CD14-positive monocyte (primary cell): ENCODE measurements around the gene HS6ST1. TPM values are rescaled to one million over a fixed set of nuclear protein-coding genes. Genes with fewer than 3 reads are reported as not detected.

Experiments
- DNase-seq, 3 donors: peaks; one replicate each; pipeline ENCODE4 v3.0.0-alpha.2; 2011 to 2022
- H2AFZ ChIP-seq: 2 replicates; pipeline ENCODE4 v1.6.0; 2012; ENCODE audit warnings: mild to moderate bottlenecking, low read depth, low read length, inconsistent platforms; ENCODE audit not compliant: insufficient read depth, poor library complexity, severe bottlenecking
- H3K27ac ChIP-seq, 2 donors: 1 replicate in 1 of 2; 2 replicates in 1 of 2; pipeline ENCODE4 v1.5.1; 2012 to 2013; ENCODE audit warnings: low read length in 2 of 2, control low read depth in 1 of 2, inconsistent platforms in 1 of 2, low read depth in 1 of 2, mild to moderate bottlenecking in 1 of 2
- H3K27me3 ChIP-seq, 2 donors: one replicate each; pipeline versions ENCODE4 v1.6.0 to v1.6.1; 2011 to 2013; ENCODE audit warnings: low read length in 2 of 2; ENCODE audit not compliant: control insufficient read depth in 2 of 2, insufficient read depth in 2 of 2
- H3K36me3 ChIP-seq, 2 donors: replicated peaks in 1 of 2; 1 replicate in 1 of 2; 2 replicates in 1 of 2; pipeline versions ENCODE4 v1.5.1 to v1.6.1; 2012 to 2013; ENCODE audit warnings: low read length in 2 of 2, control low read depth in 1 of 2, inconsistent platforms in 1 of 2, mild to moderate bottlenecking in 1 of 2; ENCODE audit not compliant: insufficient read depth in 2 of 2, control insufficient read depth in 1 of 2
- H3K4me1 ChIP-seq, 2 donors: 1 replicate in 1 of 2; 2 replicates in 1 of 2; pipeline versions ENCODE4 v1.5.1 to v1.6.1; 2012 to 2013; ENCODE audit warnings: low read length in 2 of 2, control low read depth in 1 of 2, inconsistent platforms in 1 of 2, mild to moderate bottlenecking in 1 of 2, moderate library complexity in 1 of 2; ENCODE audit not compliant: insufficient read depth in 2 of 2, control insufficient read depth in 1 of 2
- H3K4me2 ChIP-seq: replicated peaks from 2 replicates; pipeline ENCODE3; 2012; ENCODE audit warnings: low read length, moderate library complexity, mild to moderate bottlenecking; ENCODE audit not compliant: poor library complexity, severe bottlenecking; ENCODE audit errors: extremely low read depth
- H3K4me3 ChIP-seq, 3 experiments: fragments of 200-600 bp in 1 of 3; sonication (generic) in 1 of 3; replicated peaks in 1 of 3; 1 replicate in 2 of 3; 2 replicates in 1 of 3; pipeline ENCODE4 v1.5.1; 2011 to 2013; ENCODE audit warnings: low read length in 3 of 3, mild to moderate bottlenecking in 3 of 3, control low read depth in 2 of 3, low read depth in 2 of 3, inconsistent platforms in 1 of 3, moderate library complexity in 1 of 3
- H3K79me2 ChIP-seq: 2 replicates; pipeline ENCODE4 v1.6.0; 2012; ENCODE audit warnings: mild to moderate bottlenecking, control low read depth, inconsistent platforms, low read length, moderate library complexity; ENCODE audit not compliant: insufficient read depth
- H3K9ac ChIP-seq: 2 replicates; pipeline ENCODE4 v1.6.0; 2017; ENCODE audit warnings: low read length, mild to moderate bottlenecking; ENCODE audit not compliant: insufficient read depth, poor library complexity, severe bottlenecking
- H3K9me3 ChIP-seq, 2 donors: replicated peaks in 1 of 2; 1 replicate in 1 of 2; 2 replicates in 1 of 2; pipeline versions ENCODE4 v1.5.1 to v1.6.1; 2012 to 2013; ENCODE audit warnings: low read length in 2 of 2, control low read depth in 1 of 2; ENCODE audit not compliant: control insufficient read depth in 1 of 2, insufficient read depth in 1 of 2
- H4K20me1 ChIP-seq: 2 replicates; pipeline ENCODE4 v1.6.0; 2012; ENCODE audit warnings: mild to moderate bottlenecking, low read length, control low read depth, moderate library complexity; ENCODE audit not compliant: insufficient read depth
- H3K27ac Mint-ChIP-seq, 7 donors: one replicate each; pipeline ENCODE4 v1.8.0; 2020; ENCODE audit warnings: mild to moderate bottlenecking in 7 of 7, mixed read lengths in 7 of 7, moderate library complexity in 6 of 7, inconsistent platforms in 2 of 7
- H3K27me3 Mint-ChIP-seq, 3 donors: one replicate each; pipeline ENCODE4 v1.8.0; 2021 to 2022; ENCODE audit warnings: low read depth in 3 of 3, mild to moderate bottlenecking in 3 of 3, mixed read lengths in 3 of 3, moderate library complexity in 3 of 3, inconsistent platforms in 1 of 3
- H3K36me3 Mint-ChIP-seq, 2 donors: one replicate each; pipeline ENCODE4 v1.8.0; 2020; ENCODE audit warnings: mixed read lengths in 2 of 2, inconsistent platforms in 1 of 2, mild to moderate bottlenecking in 1 of 2
- H3K4me1 Mint-ChIP-seq: one replicate; pipeline ENCODE4 v1.8.0; 2020; ENCODE audit warnings: mild to moderate bottlenecking, mixed read lengths
- H3K4me3 Mint-ChIP-seq, 2 donors: one replicate each; pipeline ENCODE4 v1.8.0; 2020; ENCODE audit warnings: mild to moderate bottlenecking in 2 of 2, mixed read lengths in 2 of 2, moderate library complexity in 1 of 2
- H3K9me3 Mint-ChIP-seq, 7 donors: one replicate each; pipeline ENCODE4 v1.8.0; 2020 to 2022; ENCODE audit warnings: mixed read lengths in 7 of 7, mild to moderate bottlenecking in 6 of 7, moderate library complexity in 6 of 7, inconsistent platforms in 2 of 7
- CTCF ChIP-seq: fragments of 200-600 bp; IDR thresholded peaks from one replicate; pipeline ENCODE4 v1.8.0; 2022; ENCODE audit warnings: antibody characterized with exemption, mild to moderate bottlenecking
- WGBS: methylation state at CpG from one replicate; pipeline ENCODE4 v1.1.5; 2013; ENCODE audit warnings: missing lambda C conversion rate; ENCODE audit not compliant: insufficient coverage; 5-methylcytosine and 5-hydroxymethylcytosine counted together
- intact Hi-C, 2 donors: fragments of 100-400 bp; cut with micrococcal nuclease; formaldehyde crosslinking; loops; one replicate each; pipeline versions ENCODE4 v1.15.0 to v1.15.1; 2023
- polyA plus RNA-seq, 3 donors: library from polyadenylated mRNA; depleted of rRNA in 1 of 3; unstranded in 2 of 3; stranded (reverse) in 1 of 3; fragments of 300-500 nt in 2 of 3; fragments of >200 nt in 1 of 3; fragmentation: Illumina TruSeq in 2 of 3; gene quantifications; 1 replicate in 2 of 3; 2 replicates in 1 of 3; pipeline ENCODE4 v1.2.3, GENCODE V29; 2012 to 2021

The HS6ST1 gene
- polyA plus RNA-seq, 3 donors = 2.9 to 5.4 (median 4.0) TPM

GRCh38 chr2:128308284-128308731 is 10.4 kb downstream of the HS6ST1 start:
- Histone ChIP-seq H4K20me1 (peaks cover 100% of the 10 kb centered on the region), H3K9ac (no peak overlapping the region), H3K9me3 (no peaks in the 10 kb centered on the region), H3K4me1 (peaks cover 3 to 9% of the 10 kb centered on the region in 2 donors), H3K36me3 (peaks cover 4 to 6% of the 10 kb centered on the region in 2 donors), H3K4me3 (no peak overlapping the region), H3K27me3 (no peaks in the 10 kb centered on the region), H3K4me2 (no peak overlapping the region), H3K79me2 (peaks cover 28% of the 10 kb centered on the region), H3K27ac (no peak overlapping the region), H2AFZ (no peak overlapping the region)
- no peak for TF ChIP-seq CTCF
- H3K9me3 Mint-ChIP-seq = no peaks in the 10 kb centered on the region
- no peak for DNase-seq
- 0% methylated on average over 3 of the region's 5 CpGs for WGBS
- H3K27me3 Mint-ChIP-seq = peaks cover 0 to 3% (median 2%) of the 10 kb centered on the region in 3 donors
- peaks cover 14% of the 10 kb centered on the region for H3K4me1 Mint-ChIP-seq
- no peak overlapping the region for H3K4me3 Mint-ChIP-seq
- peak overlapping the region in 1 of 7 donors; percentile 60 for H3K27ac Mint-ChIP-seq
- intact Hi-C loops = no loop called here
- H3K36me3 Mint-ChIP-seq = peaks cover 8 to 32% of the 10 kb centered on the region in 2 donors

- Histone ChIP-seq H3K4me3 (no peak overlapping the region), H3K27me3 (no peaks in the 10 kb centered on the region), H2AFZ (no peak overlapping the region), H3K9me3 (no peaks in the 10 kb centered on the region), H3K27ac (no peak overlapping the region), H3K9ac (no peak overlapping the region), H3K4me1 (peaks cover 3 to 9% of the 10 kb centered on the region in 2 donors), H3K79me2 (peaks cover 28% of the 10 kb centered on the region), H4K20me1 (peaks cover 100% of the 10 kb centered on the region), H3K36me3 (peaks cover 4 to 6% of the 10 kb centered on the region in 2 donors), H3K4me2 (no peak overlapping the region)
- TF ChIP-seq CTCF = no peak
- intact Hi-C loops = no loop called here
- Mint-ChIP-seq H3K4me3 (no peak overlapping the region), H3K27me3 (peaks cover 0 to 3% (median 2%) of the 10 kb centered on the region in 3 donors), H3K36me3 (peaks cover 8 to 32% of the 10 kb centered on the region in 2 donors), H3K27ac (peak overlapping the region in 1 of 7 donors; percentile 62), H3K4me1 (peaks cover 11% of the 10 kb centered on the region), H3K9me3 (no peaks in the 10 kb centered on the region)
- no peak for DNase-seq
- WGBS = 90% methylated on average over 9 of the region's 12 CpGs
Measured at GRCh38 chr2:128307595-128307994, 11.1 kb downstream of the HS6ST1 start.
